MM.1S (cell line): ENCODE measurements around the gene GSTM5.

Source experiments
- DNase-seq: peaks from one replicate; pipeline ENCODE4 v3.0.0-alpha.2; 2015
- H2AFZ ChIP-seq: fragments of 300-600 bp; sonication (generic); 2 replicates; pipeline ENCODE4 v1.6.0; 2016; ENCODE audit warnings: antibody characterized with exemption, low read length
- H3F3A ChIP-seq: fragments of 300-600 bp; sonication (generic); 2 replicates; pipeline ENCODE4 v1.6.1; 2016; ENCODE audit warnings: mild to moderate bottlenecking, antibody characterized with exemption, low read length, moderate library complexity, mixed read lengths; ENCODE audit not compliant: insufficient read depth
- H3K27ac ChIP-seq: fragments of 300-600 bp; sonication (generic); 2 replicates; pipeline ENCODE4 v1.5.1; 2016; ENCODE audit warnings: mild to moderate bottlenecking, low read length
- H3K27me3 ChIP-seq: fragments of 300-600 bp; sonication (generic); replicated peaks from 2 replicates; pipeline ENCODE4 v1.6.0; 2016; ENCODE audit warnings: low read length; ENCODE audit not compliant: insufficient read depth
- H3K36me3 ChIP-seq: fragments of 300-600 bp; sonication (generic); replicated peaks from 2 replicates; pipeline ENCODE4 v1.6.1; 2016; ENCODE audit warnings: mild to moderate bottlenecking, low read length, mixed read lengths; ENCODE audit not compliant: insufficient read depth
- H3K4me1 ChIP-seq: fragments of 300-600 bp; sonication (generic); 2 replicates; pipeline ENCODE4 v1.6.1; 2016; ENCODE audit warnings: low read length, mixed read lengths
- H3K4me2 ChIP-seq: fragments of 300-600 bp; sonication (generic); 2 replicates; pipeline ENCODE4 v1.6.0; 2016; ENCODE audit warnings: low read depth, low read length
- H3K4me3 ChIP-seq: fragments of 300-600 bp; sonication (generic); 2 replicates; pipeline ENCODE4 v1.5.1; 2016; ENCODE audit warnings: low read length, mixed read lengths
- H3K79me2 ChIP-seq: fragments of 300-600 bp; sonication (generic); 2 replicates; pipeline ENCODE4 v1.6.1; 2016; ENCODE audit warnings: mixed run types, low read length, mixed read lengths
- H3K9ac ChIP-seq: fragments of 300-600 bp; sonication (generic); 2 replicates; pipeline ENCODE4 v1.6.1; 2016; ENCODE audit warnings: low read length, mixed read lengths
- H3K9me2 ChIP-seq: fragments of 300-600 bp; sonication (generic); replicated peaks from 2 replicates; pipeline ENCODE4 v1.6.1; 2016; ENCODE audit warnings: mild to moderate bottlenecking, low read length, mixed read lengths; ENCODE audit not compliant: insufficient read depth
- H3K9me3 ChIP-seq: fragments of 300-600 bp; sonication (generic); replicated peaks from 2 replicates; pipeline ENCODE4 v1.6.1; 2016; ENCODE audit warnings: mild to moderate bottlenecking, low read length, mixed read lengths; ENCODE audit not compliant: insufficient read depth
- H4K20me1 ChIP-seq: fragments of 300-600 bp; sonication (generic); 2 replicates; pipeline ENCODE4 v1.6.1; 2016; ENCODE audit warnings: mild to moderate bottlenecking, low read length, moderate library complexity, mixed read lengths; ENCODE audit not compliant: insufficient read depth
- CTCF ChIP-seq: fragments of 300-600 bp; sonication (generic); IDR thresholded peaks from 2 replicates; pipeline ENCODE4 v1.5.1; 2016; ENCODE audit warnings: antibody characterized with exemption, low read length, mixed read lengths
- EZH2 ChIP-seq: fragments of 300-600 bp; sonication (generic); optimal IDR thresholded peaks from 2 replicates; pipeline ENCODE3; 2017; ENCODE audit warnings: low read depth, mild to moderate bottlenecking, antibody characterized with exemption, low read length, mixed read lengths
- EZH2phosphoT487 ChIP-seq: fragments of 300-600 bp; sonication (generic); IDR thresholded peaks from 2 replicates; pipeline ENCODE4 v1.6.1; 2018; ENCODE audit warnings: antibody characterized with exemption, low read length

Gene GSTM5

GRCh38 chr1:109713636-109714035 lies 1.6 kb downstream of the GSTM5 start:
- no peaks in the 10 kb centered on the region for H3F3A ChIP-seq
- no peaks in the 10 kb centered on the region for H4K20me1 ChIP-seq
- no peaks in the 10 kb centered on the region for H3K4me1 ChIP-seq
- H3K9me2 ChIP-seq = no peaks in the 10 kb centered on the region
- H3K79me2 ChIP-seq = no peaks in the 10 kb centered on the region
- H2AFZ ChIP-seq = no peak overlapping the region
- no peaks in the 10 kb centered on the region for H3K27me3 ChIP-seq
- no peaks in the 10 kb centered on the region for H3K36me3 ChIP-seq
- no peak overlapping the region for H3K27ac ChIP-seq
- no peak overlapping the region for H3K4me3 ChIP-seq
- H3K9ac ChIP-seq = no peak overlapping the region
- H3K9me3 ChIP-seq = no peaks in the 10 kb centered on the region
- H3K4me2 ChIP-seq = no peak overlapping the region
- TF ChIP-seq EZH2phosphoT487 (no peak), CTCF (no peak), EZH2 (no peak)
- DNase-seq = no peak

GRCh38 chr1:109714661-109715372 lies 2.8 kb downstream of the GSTM5 start:
- no peak overlapping the region for H3K9ac ChIP-seq
- TF ChIP-seq EZH2 (no peak), EZH2phosphoT487 (no peak), CTCF (no peak)
- no peak overlapping the region for H2AFZ ChIP-seq
- no peaks in the 10 kb centered on the region for H3K27me3 ChIP-seq
- no peaks in the 10 kb centered on the region for H3K4me1 ChIP-seq
- H3K79me2 ChIP-seq = no peaks in the 10 kb centered on the region
- no peaks in the 10 kb centered on the region for H3F3A ChIP-seq
- DNase-seq = no peak
- no peaks in the 10 kb centered on the region for H3K9me2 ChIP-seq
- no peak overlapping the region for H3K4me2 ChIP-seq
- no peaks in the 10 kb centered on the region for H3K9me3 ChIP-seq
- no peak overlapping the region for H3K4me3 ChIP-seq
- no peak overlapping the region for H3K27ac ChIP-seq
- H3K36me3 ChIP-seq = no peaks in the 10 kb centered on the region
- no peaks in the 10 kb centered on the region for H4K20me1 ChIP-seq

GRCh38 chr1:109716121-109716520 lies 4.1 kb downstream of the GSTM5 start:
- Histone ChIP-seq H3K9me2 (no peaks in the 10 kb centered on the region), H3K27ac (no peak overlapping the region)

More at GRCh38 chr1:109716121-109716520, 4.1 kb downstream of the GSTM5 start:
- no peak for TF ChIP-seq EZH2
- TF ChIP-seq CTCF = no peak
- TF ChIP-seq EZH2phosphoT487 = no peak
- H3K27me3 ChIP-seq = no peaks in the 10 kb centered on the region
- H3K9me3 ChIP-seq = no peaks in the 10 kb centered on the region
- no peaks in the 10 kb centered on the region for H3K79me2 ChIP-seq
- no peak overlapping the region for H3K9ac ChIP-seq
- no peaks in the 10 kb centered on the region for H3K36me3 ChIP-seq
- DNase-seq = no peak
- H3K4me2 ChIP-seq = no peak overlapping the region
- H3K4me3 ChIP-seq = no peak overlapping the region
- no peaks in the 10 kb centered on the region for H3F3A ChIP-seq
- H4K20me1 ChIP-seq = no peaks in the 10 kb centered on the region
- H2AFZ ChIP-seq = no peak overlapping the region
- H3K4me1 ChIP-seq = no peaks in the 10 kb centered on the region
